ENCODE measurements around the gene P2RX2.
A peak's percentile ranks its signal among the peaks of the same experiment; 100 is the strongest.
"Not testable (repeated sequence)": the region's sequence is repeated elsewhere in the genome, so short reads cannot be mapped to it uniquely, and the experiment has no call there.

P2RX2 gene

DNA sequence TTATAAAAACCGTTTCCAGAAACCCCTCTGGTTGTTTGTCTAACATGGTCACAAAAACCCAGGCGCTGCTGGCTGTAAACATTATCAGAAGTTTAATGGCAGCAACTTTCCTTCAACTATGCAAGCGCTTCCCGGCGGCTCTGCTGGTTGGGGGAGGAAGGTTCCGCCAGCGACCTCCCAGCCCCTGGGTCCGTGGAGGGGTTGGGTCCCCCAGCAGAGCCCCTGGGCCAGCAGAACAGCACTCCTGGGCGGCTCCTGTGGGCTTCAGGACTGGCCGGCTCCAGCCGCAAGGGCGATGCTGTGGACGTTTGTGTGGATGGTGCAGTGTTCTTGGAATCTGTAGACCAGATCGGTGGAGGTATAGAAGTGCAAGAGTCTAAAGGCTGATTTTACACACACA is 34.1 kb upstream of the P2RX2 start:
- DNase-seq, result no peak

GRCh38 chr12:132585177-132585576 is 33.4 kb upstream of the P2RX2 start:
- DNase-seq, result no peak

DNA sequence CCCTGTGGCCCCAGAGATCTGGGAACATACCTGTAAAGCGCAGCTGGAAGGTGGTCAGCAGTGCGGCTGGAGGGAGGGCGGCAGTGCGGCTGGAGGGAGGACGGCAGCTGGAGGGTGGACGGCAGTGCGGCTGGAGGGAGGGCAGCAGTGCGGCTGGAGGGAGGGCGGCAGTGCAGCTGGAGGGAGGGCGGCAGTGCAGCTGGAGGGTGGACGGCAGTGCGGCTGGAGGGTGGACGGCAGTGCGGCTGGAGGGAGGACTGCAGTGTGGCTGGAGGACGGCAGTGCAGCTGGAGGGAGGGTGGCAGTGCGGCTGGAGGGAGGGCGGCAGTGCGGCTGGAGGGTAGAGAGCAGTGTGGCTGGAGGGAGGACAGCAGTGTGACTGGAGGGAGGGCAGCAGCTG is 31.6 kb upstream of the P2RX2 start:
- DNase-seq, result no peak

DNA sequence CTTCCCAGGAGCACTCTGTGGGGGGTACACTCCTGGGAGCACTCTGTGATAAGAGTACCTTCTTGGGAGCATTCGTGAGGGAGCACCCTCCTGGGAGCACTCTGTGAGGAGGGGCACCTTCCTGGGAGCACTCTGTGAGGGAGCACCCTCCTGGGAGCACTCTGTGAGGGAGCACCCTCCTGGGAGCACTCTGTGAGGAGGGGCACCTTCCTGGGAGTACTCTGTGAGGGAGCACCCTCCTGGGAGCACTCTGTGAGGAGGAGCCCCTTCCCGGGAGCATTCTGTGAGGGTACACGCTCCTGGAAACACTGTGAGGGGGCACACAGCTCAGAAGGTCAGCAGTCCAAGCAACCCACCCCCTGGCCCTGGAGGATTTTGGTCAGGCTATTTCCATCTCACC is 30.8 kb upstream of the P2RX2 start:
- no peak for DNase-seq

- no peak for DNase-seq
These were observed 30.3 kb upstream of the P2RX2 start for GRCh38 chr12:132588319-132588718.

DNA sequence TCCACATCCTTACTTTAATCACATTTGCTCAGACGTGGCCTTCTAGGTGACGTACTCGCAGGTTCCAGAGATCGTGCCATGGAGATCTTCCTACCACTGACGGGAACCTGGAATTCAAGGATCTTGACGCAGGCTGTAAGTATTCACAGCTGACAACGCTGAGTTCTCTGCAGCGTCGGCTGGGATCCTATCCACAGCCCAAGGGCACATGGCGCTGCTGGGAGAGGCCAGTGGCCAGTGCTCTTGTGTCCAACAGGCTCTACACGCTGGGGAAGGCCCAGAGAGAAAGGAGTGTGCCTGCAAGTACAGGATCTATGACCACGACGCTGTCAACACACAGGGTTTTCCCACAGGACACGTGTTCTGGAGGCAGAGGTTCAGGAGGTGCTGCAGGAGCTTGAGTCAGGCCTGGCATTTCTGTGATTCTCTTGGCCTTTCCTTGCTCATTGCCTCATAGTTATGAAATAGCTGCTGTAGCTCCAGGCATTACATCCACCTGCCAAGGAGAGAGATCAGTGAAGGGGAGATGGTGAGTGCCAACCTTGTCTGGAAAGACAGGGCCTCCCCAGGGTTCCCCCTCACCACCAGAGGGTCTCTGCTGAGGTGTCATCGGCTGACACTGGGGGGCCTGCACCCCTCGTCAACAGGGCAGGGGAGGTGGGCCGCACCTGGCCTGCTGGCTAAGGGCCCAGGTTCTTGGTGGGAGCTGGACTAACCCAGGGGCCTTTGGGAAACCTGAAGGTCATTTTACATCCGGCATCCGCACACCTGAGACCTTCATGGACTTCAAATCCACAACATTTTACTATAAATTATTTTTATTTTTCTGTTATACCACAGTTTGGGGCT is 29.5 kb upstream of the P2RX2 start:
- no peak for DNase-seq

DNA sequence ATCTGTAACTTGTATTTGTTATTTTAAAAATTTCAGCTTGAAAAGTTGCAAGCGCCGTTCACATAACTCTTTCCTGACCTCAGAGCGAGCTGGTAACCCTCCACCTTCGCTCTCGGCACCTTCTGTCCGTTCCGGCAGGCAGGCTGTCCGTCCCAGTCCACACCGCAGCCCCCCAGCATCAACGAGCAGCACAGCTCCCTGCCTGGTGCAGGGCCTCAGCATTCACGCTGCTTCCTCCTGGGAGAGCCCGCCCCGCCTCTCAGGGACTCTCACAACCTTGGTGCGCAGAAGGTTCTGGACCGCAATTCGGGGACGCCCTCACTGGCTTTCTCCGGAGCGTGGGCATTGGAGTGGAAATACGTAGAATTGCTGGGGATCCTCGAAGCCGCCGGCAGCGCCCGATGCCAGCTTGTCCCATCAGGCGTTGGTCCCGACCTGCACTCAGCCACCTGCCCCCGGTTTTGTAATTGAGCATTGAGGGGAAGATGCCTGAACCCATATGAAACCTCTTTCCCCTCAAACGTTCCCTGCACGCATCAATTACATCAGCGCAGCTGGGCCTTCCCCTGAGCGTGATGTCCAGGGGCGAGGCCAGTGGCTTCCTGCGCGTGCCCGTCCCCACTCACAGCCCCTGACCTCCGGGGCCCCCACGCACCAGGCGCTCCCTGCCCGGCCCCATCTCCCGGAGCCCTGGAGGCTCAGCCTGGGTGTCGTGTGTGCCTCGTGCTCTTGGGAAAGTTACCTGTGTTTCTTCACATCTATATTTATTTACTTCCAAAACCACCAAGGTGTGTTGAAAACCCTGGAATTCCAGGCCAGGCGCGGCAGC is 27.3 kb upstream of the P2RX2 start:
- no peak for DNase-seq

- DNase-seq, result no peak
These were observed 26.1 kb upstream of the P2RX2 start for GRCh38 chr12:132592282-132592970.

DNA sequence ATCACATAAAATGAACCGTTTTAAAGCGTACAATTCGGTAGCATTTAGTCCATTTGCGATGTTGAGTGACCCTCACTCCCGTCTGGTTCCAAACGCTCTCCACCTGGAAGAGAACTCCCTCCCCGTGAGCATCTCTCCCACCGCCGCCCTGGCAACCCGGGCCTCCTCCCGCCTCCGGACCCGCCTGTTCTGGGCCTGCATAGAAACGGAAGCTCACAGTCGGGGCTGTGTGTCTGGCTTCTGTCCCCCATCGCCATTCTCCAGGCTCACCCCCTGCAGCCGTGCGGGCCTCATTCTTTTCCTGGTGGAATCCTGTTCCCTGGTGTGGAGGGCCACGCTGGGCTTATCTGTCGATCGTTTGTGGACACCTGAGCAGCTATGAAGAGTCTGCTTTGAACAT is 25.5 kb upstream of the P2RX2 start:
- no peak for DNase-seq

GRCh38 chr12:132593521-132593920 is 25.1 kb upstream of the P2RX2 start:
- DNase-seq, result no peak

GRCh38 chr12:132593938-132594358 is 24.6 kb upstream of the P2RX2 start:
- DNase-seq, result peak; percentile 93

DNA sequence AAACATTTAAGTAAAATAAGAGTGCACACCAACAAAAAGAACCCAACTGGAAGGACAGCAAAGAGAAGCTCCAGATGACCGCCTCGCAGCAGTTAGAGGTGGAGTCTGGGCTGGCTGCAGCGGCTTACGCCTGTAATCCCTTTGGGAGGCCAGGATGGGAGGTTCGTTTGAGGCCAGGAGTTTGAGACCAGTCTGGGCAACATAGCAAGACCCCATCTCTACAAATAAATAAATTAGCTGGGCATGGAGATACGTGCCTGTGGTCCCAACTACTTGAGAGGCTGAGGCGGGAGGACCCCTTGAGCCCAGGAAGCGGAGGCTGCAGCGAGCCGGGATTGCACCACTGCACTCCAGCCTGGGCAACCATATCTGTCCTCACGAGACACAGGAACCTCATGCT is 23.4 kb upstream of the P2RX2 start:
- DNase-seq, result no peak

GRCh38 chr12:132596016-132596415 is 22.6 kb upstream of the P2RX2 start:
- DNase-seq, result no peak

GRCh38 chr12:132597333-132598316 is 21.0 kb upstream of the P2RX2 start:
- DNase-seq, result no peak

DNA sequence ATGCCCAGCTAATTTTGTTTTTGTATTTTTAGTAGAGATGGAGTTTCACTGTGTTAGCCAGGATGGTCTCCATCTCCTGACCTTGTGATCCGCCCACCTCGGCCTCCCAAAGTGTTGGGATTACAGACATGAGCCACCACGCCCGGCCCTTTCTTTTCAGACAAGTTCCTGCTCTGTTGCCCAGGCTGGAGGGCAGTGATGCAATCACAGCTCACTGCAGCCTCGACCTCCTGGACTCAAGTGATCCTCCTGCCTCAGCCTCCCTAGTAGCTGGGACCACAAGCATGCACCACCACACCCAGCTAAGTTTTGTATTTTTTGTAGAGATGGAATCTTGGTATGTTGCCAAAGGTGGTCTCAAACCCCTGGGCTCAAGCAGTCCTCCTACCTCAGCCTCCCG is 19.1 kb upstream of the P2RX2 start:
- DNase-seq, result not testable (repeated sequence)

- no peak for DNase-seq
These were observed 18.2 kb upstream of the P2RX2 start for GRCh38 chr12:132600048-132601032.

DNA sequence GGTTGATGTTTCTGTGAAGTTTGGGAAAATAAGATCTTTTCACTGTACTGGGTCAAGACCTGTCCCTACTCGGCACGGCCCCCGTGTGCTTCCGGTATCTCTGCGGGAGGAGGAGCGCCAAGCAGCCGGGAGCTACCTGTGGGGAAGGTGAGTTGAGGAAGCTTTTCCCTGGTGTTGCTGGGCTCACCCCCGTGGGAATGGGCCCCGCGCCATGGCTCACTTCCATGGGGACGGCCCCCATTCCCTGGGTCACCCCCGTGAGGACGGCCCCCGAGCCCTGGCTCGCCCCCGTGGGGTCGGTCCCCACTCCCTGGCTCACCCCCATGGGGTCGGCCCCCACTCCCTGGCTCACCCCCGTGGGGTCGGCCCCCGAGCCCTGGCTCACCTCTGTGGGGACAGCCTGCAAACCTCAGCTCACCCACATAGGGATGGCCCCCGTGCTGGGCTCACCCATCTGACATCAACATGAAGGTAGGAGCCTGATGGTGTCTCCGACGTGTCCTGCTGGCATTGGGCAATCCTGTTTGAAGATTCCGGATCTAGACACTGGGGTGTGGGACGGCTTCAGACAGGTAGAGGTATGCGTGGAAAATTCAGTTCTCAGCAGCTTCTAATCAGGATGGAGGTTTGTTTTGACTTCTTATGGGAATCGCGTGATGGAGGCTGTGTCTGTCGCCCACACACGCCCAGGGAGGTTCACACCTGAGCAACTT is 17.2 kb upstream of the P2RX2 start:
- DNase-seq, result no peak

DNA sequence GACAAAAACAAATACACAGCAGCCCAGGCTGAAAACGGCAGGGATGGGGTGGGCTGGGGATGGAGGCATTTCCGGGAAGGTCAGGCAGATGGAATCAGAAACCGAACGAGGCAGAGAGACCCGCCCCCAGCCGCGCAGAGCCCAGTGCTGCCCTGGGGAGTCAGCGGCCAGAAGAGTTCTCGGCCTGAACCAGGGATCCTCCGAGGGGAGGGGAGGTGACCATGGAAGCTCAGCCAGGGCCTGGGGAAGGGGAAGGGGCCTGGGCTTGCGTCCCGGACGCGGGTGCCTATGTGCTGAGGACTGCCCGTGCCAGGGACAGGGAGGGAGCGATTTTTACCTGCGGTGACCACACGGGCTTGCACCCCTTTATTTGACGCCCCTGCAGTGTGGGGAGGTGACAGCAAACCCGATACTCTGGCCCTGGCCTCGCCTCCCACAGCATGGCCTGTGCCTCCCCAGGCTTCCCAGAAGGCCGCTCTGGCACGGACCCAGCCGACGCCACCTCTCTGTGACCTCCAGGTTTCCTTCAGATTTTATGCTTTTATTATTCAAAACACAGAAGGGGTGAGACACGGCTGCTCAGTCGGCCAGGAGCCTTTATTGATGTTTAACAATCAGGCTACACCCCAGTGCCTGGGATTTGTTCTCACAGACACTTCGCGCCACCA is 15.9 kb upstream of the P2RX2 start:
- DNase-seq, result no peak

DNA sequence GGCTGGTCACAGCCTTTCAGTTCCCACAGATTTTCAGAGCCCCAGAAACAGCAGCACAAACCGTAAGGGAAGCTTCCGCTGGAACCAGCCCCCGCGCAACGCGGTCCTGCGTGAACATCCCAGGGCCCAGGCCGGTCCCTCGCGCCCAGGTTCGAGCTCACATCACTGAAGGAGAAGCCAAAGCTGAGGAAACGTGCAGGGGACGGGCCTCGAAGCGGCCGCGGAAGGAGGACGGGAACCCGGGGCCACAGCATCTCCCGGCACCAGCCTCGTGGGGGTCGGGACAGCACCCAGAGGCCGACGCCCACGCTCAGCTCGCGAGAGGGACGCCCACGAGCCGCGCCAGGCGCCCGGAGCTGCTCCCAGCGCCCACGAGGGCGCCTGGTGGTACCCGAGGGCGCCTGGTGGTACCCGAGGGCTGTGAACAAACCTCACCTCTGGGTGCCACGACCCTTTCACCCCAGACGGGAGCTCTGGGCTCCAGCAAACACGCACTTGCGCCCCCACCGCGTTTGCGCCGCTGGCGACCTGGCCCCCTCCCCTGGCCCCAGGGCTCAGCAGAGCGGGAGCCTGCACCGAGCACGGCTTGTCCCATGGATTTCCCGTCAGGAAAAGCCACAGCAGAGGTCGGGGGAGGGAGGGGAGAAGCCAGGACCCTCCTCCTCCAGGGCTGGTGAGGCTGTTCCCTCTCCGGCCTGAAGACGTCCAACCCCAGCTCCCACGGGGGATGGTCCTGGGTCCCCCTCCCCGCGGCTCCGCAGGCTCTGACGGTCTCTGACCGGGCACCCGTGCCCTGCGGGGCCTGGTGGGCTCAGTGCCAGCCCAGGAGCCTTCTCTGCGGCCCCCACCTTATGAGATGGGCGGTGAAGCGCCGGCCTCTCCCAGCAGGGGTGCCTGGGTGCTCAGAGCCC is 15.1 kb upstream of the P2RX2 start:
- DNase-seq, result no peak
